Activated CD8-positive, alpha-beta T cell treated with anti-CD3 and anti-CD28 coated beads, Interleukin-2, amount 10 ng/mL, durations not matched to agents 7 days and 5 days (primary cell): Measurements from ENCODE around the gene KIRREL2. TPM values are rescaled to one million over a fixed set of nuclear protein-coding genes. Genes with fewer than 3 reads are reported as not detected.

Source experiments
- ATAC-seq: fragments of 150-1000 bp; cut with Tn5 transposase; one replicate; pipeline ENCODE4 v1.10.0; 2021; ENCODE audit warnings: moderate library complexity
- CTCF ChIA-PET: fragments of 350-600 bp; sonication (Branson Sonifier 250); formaldehyde crosslinking; loops from one replicate; lab custom pipeline; 2021; ENCODE audit warnings: antibody characterized with exemption; lab: Charles Lee
- POLR2A ChIA-PET: fragments of 350-600 bp; sonication (Branson Sonifier 250); formaldehyde crosslinking; loops from one replicate; lab custom pipeline; 2021; ENCODE audit warnings: antibody characterized with exemption; lab: Charles Lee
- DNase-seq: peaks from one replicate; pipeline ENCODE4 v3.0.0-alpha.2; 2020
- H3K27ac Mint-ChIP-seq: one replicate; pipeline ENCODE4 v1.8.0; 2021; ENCODE audit warnings: mild to moderate bottlenecking, mixed read lengths
- H3K27me3 Mint-ChIP-seq: one replicate; pipeline ENCODE4 v1.8.0; 2021; ENCODE audit warnings: low read depth, mixed read lengths
- H3K36me3 Mint-ChIP-seq: one replicate; pipeline ENCODE4 v1.8.0; 2021; ENCODE audit warnings: low read depth, mixed read lengths
- H3K4me1 Mint-ChIP-seq: one replicate; pipeline ENCODE4 v1.8.0; 2021; ENCODE audit warnings: low read depth, mixed read lengths
- H3K4me3 Mint-ChIP-seq: one replicate; pipeline ENCODE4 v1.8.0; 2021; ENCODE audit warnings: mild to moderate bottlenecking, mixed read lengths
- H3K9me3 Mint-ChIP-seq: one replicate; pipeline ENCODE4 v1.8.0; 2022; ENCODE audit warnings: mixed read lengths; ENCODE audit not compliant: insufficient read depth
- total RNA-seq, 2 experiments: library from RNA; stranded (reverse); gene quantifications; one replicate each; pipeline ENCODE4 v1.2.3, GENCODE V29; 2021

The KIRREL2 gene
- total RNA-seq, 2 experiments from 2014 or later, result 1.9 to 2.2 TPM

DNA sequence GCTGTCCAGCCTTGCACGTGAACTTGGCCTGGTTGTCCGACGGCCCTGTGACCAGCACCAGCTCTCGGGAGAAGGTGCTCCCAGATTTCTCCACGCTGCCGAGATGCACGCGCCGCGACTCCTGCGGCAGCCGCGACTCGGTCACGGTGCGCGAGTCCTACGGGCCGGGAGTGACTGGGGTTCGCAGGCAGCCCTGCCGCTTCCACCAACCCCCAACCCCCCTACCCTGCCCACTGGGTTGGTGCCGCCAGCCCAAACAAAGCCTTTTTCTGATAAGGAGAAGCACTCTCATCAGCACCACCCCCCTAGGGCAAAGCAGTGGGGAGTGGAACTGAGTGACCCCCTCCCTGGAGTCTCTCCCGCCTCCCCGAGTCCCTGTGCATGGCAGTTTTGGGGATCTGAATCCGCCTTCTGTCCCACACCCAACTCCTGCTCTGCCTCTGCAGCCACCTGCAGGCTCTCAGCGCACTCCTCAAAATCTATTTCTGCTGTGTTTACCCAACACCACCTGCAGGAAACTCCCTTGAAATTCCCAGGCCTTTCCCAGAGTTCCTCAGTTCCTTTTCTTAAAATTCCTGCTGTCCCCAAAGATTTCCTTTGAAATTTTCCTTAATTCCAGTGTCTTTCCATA, 10.6 kb upstream of the KIRREL2 start:
- no peak overlapping the region for H3K4me3 Mint-ChIP-seq
- no peak overlapping the region for H3K27ac Mint-ChIP-seq
- ChIA-PET POLR2A (no interaction called here), CTCF (no interaction called here)
- ATAC-seq (peak; percentile 6), DNase-seq (peak; percentile 30)
- peaks cover 17% of the 10 kb centered on the region for H3K4me1 Mint-ChIP-seq
- H3K36me3 Mint-ChIP-seq, result peaks cover 9% of the 10 kb centered on the region
- peaks cover 52% of the 10 kb centered on the region for H3K27me3 Mint-ChIP-seq
- H3K9me3 Mint-ChIP-seq, result no peaks in the 10 kb centered on the region

DNA sequence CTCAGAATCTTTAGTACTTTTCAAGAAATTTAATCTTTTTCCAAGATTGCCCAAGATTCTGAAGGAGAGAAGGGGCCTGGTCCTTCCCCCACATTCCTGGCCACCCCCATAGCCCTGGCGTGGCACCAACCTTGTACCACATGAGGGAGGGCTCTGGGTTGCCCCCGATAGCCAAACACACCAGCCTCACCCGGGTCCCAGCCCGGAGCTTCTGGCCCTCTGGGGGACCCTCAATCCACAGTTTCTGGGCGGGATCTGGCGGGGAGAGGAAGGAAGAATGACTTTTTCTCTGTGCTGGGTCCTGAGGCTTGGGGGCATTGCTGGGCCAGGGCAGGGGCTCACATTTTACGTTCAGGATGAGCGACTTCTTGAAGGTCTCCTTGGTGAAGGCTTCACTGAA, 8.8 kb upstream of the KIRREL2 start:
- no peak overlapping the region for H3K27ac Mint-ChIP-seq
- H3K36me3 Mint-ChIP-seq, result peaks cover 9% of the 10 kb centered on the region
- POLR2A ChIA-PET, result no interaction called here
- peaks cover 51% of the 10 kb centered on the region for H3K27me3 Mint-ChIP-seq
- H3K9me3 Mint-ChIP-seq, result no peaks in the 10 kb centered on the region
- H3K4me1 Mint-ChIP-seq, result peaks cover 17% of the 10 kb centered on the region
- no peak for DNase-seq
- no peak for ATAC-seq
- CTCF ChIA-PET, result no interaction called here
- no peak overlapping the region for H3K4me3 Mint-ChIP-seq

- Mint-ChIP-seq H3K4me3 (no peak overlapping the region), H3K27ac (no peak overlapping the region), H3K9me3 (no peaks in the 10 kb centered on the region), H3K27me3 (peaks cover 49% of the 10 kb centered on the region), H3K4me1 (peaks cover 17% of the 10 kb centered on the region), H3K36me3 (peaks cover 9% of the 10 kb centered on the region)
- DNase-seq (no peak), ATAC-seq (no peak)
- ChIA-PET CTCF (no interaction called here), POLR2A (no interaction called here)
Observed at GRCh38 chr19:35848486-35848885, 8.2 kb upstream of the KIRREL2 start.

GRCh38 chr19:35848919-35849505, 7.7 kb upstream of the KIRREL2 start:
- DNase-seq (no peak), ATAC-seq (no peak)
- ChIA-PET POLR2A (no interaction called here), CTCF (no interaction called here)
- H3K4me1 Mint-ChIP-seq, result peaks cover 17% of the 10 kb centered on the region
- H3K9me3 Mint-ChIP-seq, result no peaks in the 10 kb centered on the region
- peaks cover 9% of the 10 kb centered on the region for H3K36me3 Mint-ChIP-seq
- H3K4me3 Mint-ChIP-seq, result no peak overlapping the region
- no peak overlapping the region for H3K27ac Mint-ChIP-seq
- peaks cover 44% of the 10 kb centered on the region for H3K27me3 Mint-ChIP-seq

- Mint-ChIP-seq H3K4me3 (no peak overlapping the region), H3K36me3 (peaks cover 3% of the 10 kb centered on the region), H3K27me3 (peaks cover 37% of the 10 kb centered on the region), H3K9me3 (no peaks in the 10 kb centered on the region), H3K4me1 (peaks cover 5% of the 10 kb centered on the region), H3K27ac (no peak overlapping the region)
- POLR2A ChIA-PET, result no interaction called here
- ATAC-seq (no peak), DNase-seq (peak; percentile 30)
- CTCF ChIA-PET, result no interaction called here
Observed at GRCh38 chr19:35851213-35852028, 5.3 kb upstream of the KIRREL2 start.

DNA sequence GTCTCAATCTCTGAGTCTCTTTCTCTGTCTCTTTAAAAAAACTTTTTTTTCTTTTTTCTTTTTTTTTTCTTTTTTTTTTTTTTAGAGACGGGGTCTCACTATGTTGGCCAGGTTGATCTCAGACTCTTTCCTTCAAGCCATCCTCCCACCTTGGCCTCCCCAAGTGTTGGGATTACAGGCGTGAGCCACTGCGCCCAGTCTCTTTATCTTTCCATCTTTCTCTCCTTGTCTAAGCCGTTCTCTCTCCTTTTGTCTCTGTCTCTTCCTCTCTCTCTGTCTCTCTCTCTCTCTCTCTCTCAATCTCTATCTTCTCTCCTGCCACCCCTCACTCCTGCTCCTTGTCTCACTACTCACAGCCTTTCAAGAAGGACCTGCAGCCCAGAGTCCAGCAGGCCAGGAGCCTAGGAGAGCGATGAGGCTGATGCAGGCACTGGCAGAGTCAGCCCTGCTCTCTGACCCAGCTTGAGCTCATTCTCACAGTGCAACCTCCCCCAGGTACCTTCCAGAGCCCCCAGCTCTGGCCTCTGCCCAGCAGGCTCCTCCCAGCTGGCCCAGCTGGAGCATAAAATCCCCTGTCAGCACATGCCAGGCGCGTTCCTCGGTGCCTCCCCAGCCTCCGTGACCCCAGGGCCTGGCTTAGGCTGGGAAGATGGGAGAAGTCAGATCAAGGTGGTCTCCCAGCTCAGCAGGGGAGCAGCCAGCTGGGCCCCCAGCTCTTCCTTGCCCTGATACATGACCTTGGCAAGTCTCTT, 4.5 kb upstream of the KIRREL2 start, which contains the start of gene NPHS1:
TSS of gene NPHS1 (minus strand) at position 476 of the 752 bp plus-strand sequence. CDS start 667 bp downstream, outside the sequence.
- H3K36me3 Mint-ChIP-seq, result no peaks in the 10 kb centered on the region

GRCh38 chr19:35853038-35853756, 3.5 kb upstream of the KIRREL2 start:
- POLR2A ChIA-PET, result no interaction called here
- no peaks in the 10 kb centered on the region for H3K9me3 Mint-ChIP-seq
- peaks cover 34% of the 10 kb centered on the region for H3K27me3 Mint-ChIP-seq
- peaks cover 11% of the 10 kb centered on the region for H3K4me1 Mint-ChIP-seq
- no peak overlapping the region for H3K4me3 Mint-ChIP-seq
- H3K36me3 Mint-ChIP-seq, result no peaks in the 10 kb centered on the region
- ATAC-seq (no peak), DNase-seq (no peak)
- CTCF ChIA-PET, result interaction anchor here (1.0 kb wide), 1 partner anchor 78 kb away, joined by 3 read pairs; no protein-coding TSS in a partner anchor
- H3K27ac Mint-ChIP-seq, result no peak overlapping the region

More for the DNA sequence above, 4.5 kb upstream of the KIRREL2 start, which contains the start of gene NPHS1:
- ChIA-PET CTCF (interaction anchor here (1.0 kb wide), 1 partner anchor 79 kb away, joined by 3 read pairs; no protein-coding TSS in a partner anchor), POLR2A (no interaction called here)
- peaks cover 31% of the 10 kb centered on the region for H3K27me3 Mint-ChIP-seq
- no peak within 1 kb of the TSS for H3K4me3 Mint-ChIP-seq
- ATAC-seq, result no peak
- no peak for DNase-seq
- H3K4me1 Mint-ChIP-seq, result peaks cover 6% of the 10 kb centered on the region
- H3K27ac Mint-ChIP-seq, result no peak within 1 kb of the TSS
- H3K9me3 Mint-ChIP-seq, result no peaks in the 10 kb centered on the region

DNA sequence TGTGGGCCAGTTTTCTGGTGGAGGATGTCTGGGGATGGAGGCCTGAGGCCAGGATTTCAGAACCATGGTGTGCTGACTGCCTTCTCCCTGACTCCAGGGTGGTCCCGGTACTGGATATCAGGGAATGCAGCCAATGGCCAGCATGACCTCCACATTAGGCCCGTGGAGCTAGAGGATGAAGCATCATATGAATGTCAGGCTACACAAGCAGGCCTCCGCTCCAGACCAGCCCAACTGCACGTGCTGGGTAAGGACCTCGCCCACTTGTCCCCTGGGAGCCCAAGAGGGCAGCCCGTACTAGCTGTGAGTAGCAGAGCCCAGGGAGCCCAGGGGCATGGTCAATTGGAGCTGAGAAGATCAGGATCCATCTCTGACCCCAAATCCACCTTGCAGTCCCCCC, 1.6 kb downstream of the KIRREL2 start:
- Mint-ChIP-seq H3K9me3 (no peaks in the 10 kb centered on the region), H3K36me3 (no peaks in the 10 kb centered on the region), H3K27ac (no peak overlapping the region), H3K27me3 (peaks cover 54% of the 10 kb centered on the region), H3K4me3 (no peak overlapping the region), H3K4me1 (peaks cover 9% of the 10 kb centered on the region)
- DNase-seq (no peak), ATAC-seq (no peak)
- CTCF ChIA-PET, result no interaction called here
- POLR2A ChIA-PET, result no interaction called here

DNA sequence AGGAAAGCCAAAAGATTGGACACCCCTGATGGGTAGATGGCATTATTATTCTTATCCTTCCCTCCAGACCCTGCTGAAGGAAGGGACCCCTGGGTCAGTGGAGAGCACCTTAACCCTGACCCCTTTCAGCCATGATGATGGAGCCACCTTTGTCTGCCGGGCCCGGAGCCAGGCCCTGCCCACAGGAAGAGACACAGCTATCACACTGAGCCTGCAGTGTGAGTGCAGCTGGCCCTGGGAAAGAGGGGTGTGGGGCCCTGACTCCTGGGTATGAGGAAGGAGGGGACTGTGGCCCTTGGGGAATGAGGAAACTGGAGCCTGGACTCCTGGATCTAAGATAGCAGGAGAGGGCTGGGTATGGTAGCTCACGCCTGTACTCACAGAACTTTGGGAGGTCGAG, 2.7 kb downstream of the KIRREL2 start:
- CTCF ChIA-PET, result no interaction called here
- ATAC-seq (no peak), DNase-seq (no peak)
- Mint-ChIP-seq H3K9me3 (no peaks in the 10 kb centered on the region), H3K4me1 (peaks cover 9% of the 10 kb centered on the region), H3K27ac (no peak overlapping the region), H3K27me3 (peaks cover 53% of the 10 kb centered on the region), H3K36me3 (no peaks in the 10 kb centered on the region), H3K4me3 (no peak overlapping the region)
- POLR2A ChIA-PET, result interaction anchor here (0.6 kb wide), 1 partner anchor 43 kb away, joined by 3 read pairs; no protein-coding TSS in a partner anchor

GRCh38 chr19:35860436-35860817, 3.7 kb downstream of the KIRREL2 start:
- no peaks in the 10 kb centered on the region for H3K36me3 Mint-ChIP-seq
- no peak overlapping the region for H3K27ac Mint-ChIP-seq
- ChIA-PET POLR2A (no interaction called here), CTCF (no interaction called here)
- ATAC-seq, result no peak
- H3K9me3 Mint-ChIP-seq, result no peaks in the 10 kb centered on the region
- H3K4me1 Mint-ChIP-seq, result peaks cover 9% of the 10 kb centered on the region
- DNase-seq, result no peak
- peaks cover 46% of the 10 kb centered on the region for H3K27me3 Mint-ChIP-seq
- no peak overlapping the region for H3K4me3 Mint-ChIP-seq
